Activated B cell treated with CpG ODN at 0.5 μM for 24 hours (primary cell): Measurements from ENCODE around the gene MAPK14. TPM values are rescaled to one million over a fixed set of nuclear protein-coding genes. Genes with fewer than 3 reads are reported as not detected.
A peak's percentile ranks its signal among the peaks of the same experiment; 100 is the strongest.
"Not testable (repeated sequence)": the region's sequence is repeated elsewhere in the genome, so short reads cannot be mapped to it uniquely, and the experiment has no call there.

ENCODE experiments used
- ATAC-seq: fragments of 200-7000 bp; cut with Tn5 transposase; one replicate; pipeline ENCODE4 v1.10.0; 2021; ENCODE audit warnings: low read depth, mild to moderate bottlenecking, moderate library complexity
- CTCF ChIA-PET: fragments of 350-600 bp; sonication (Branson Sonifier 250); formaldehyde crosslinking; loops from one replicate; lab custom pipeline; 2021; ENCODE audit warnings: antibody characterized with exemption; lab: Charles Lee
- POLR2A ChIA-PET: fragments of 350-600 bp; sonication (Branson Sonifier 250); formaldehyde crosslinking; loops from one replicate; lab custom pipeline; 2021; ENCODE audit warnings: antibody characterized with exemption; lab: Charles Lee
- DNase-seq: peaks from one replicate; pipeline ENCODE4 v3.0.0; 2022
- H3K27ac Mint-ChIP-seq: one replicate; pipeline ENCODE4 v1.8.0; 2020; ENCODE audit warnings: mixed read lengths
- H3K27me3 Mint-ChIP-seq: one replicate; pipeline ENCODE4 v1.8.0; 2021; ENCODE audit warnings: mixed read lengths
- H3K36me3 Mint-ChIP-seq: one replicate; pipeline ENCODE4 v1.8.0; 2021; ENCODE audit warnings: low read depth, mixed read lengths
- H3K4me1 Mint-ChIP-seq: one replicate; pipeline ENCODE4 v1.8.0; 2021; ENCODE audit warnings: mixed read lengths
- H3K4me3 Mint-ChIP-seq: one replicate; pipeline ENCODE4 v1.8.0; 2020; ENCODE audit warnings: mild to moderate bottlenecking, mixed read lengths
- H3K9me3 Mint-ChIP-seq: one replicate; pipeline ENCODE4 v1.8.0; 2020; ENCODE audit warnings: mixed read lengths
- intact Hi-C: fragments of 100-400 bp; cut with micrococcal nuclease; formaldehyde crosslinking; loops from one replicate; pipeline ENCODE4 v1.15.1; 2024
- total RNA-seq: library from RNA; stranded (reverse); gene quantifications from 2 replicates; pipeline ENCODE4 v1.2.3, GENCODE V29; 2022
- TF ChIP-seq, protein P1 (sequence below): fragments of 200-600 bp; IDR thresholded peaks from one replicate; pipeline ENCODE4 v1.8.0; 2022; ENCODE audit warnings: antibody characterized with exemption, mild to moderate bottlenecking

Gene MAPK14
- total RNA-seq, result 39.7 and 45.4 TPM in 2 replicates

DNA sequence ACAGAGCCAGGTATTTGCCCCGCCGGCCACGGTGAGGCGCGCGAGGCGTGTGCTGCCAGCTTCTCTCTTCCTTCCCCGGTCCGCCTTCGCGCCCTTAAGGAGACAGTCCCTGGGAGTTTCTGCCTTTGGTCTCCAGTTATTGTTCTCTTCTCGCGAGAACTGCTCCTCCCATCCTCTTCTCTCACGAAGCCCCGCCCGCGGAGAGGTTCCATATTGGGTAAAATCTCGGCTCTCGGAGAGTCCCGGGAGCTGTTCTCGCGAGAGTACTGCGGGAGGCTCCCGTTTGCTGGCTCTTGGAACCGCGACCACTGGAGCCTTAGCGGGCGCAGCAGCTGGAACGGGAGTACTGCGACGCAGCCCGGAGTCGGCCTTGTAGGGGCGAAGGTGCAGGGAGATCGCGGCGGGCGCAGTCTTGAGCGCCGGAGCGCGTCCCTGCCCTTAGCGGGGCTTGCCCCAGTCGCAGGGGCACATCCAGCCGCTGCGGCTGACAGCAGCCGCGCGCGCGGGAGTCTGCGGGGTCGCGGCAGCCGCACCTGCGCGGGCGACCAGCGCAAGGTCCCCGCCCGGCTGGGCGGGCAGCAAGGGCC is at the start of gene MAPK14:
Gene MAPK14, plus strand, starts transcription at position 308 of the 587 bp plus-strand sequence. CDS start 350 bp downstream, outside the sequence.
- ATAC-seq, result peak; percentile 91

DNA sequence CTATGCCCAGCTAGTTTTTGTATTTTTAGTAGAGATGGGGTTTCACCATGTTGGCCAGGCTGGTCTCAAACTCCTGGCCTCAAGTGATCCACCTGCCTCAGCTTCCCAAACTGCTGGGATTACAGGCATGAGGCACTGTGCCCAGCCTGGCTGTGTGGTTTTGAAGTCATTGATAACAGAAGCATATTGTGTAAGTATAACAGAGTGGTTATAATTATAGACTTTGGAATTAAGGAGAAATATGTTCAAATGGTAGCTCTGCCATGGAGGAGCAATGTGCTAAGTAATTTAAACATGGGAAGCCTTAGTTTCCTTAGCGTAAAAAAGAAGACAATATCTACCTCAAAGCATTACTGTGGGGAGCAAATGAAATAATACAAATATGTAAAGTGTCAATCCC is 47.5 kb upstream of the MAPK14 start:
- H3K9me3 Mint-ChIP-seq, H3K4me3 Mint-ChIP-seq: not testable (repeated sequence)

More for the DNA sequence above, at the start of gene MAPK14:
- ChIA-PET CTCF (interaction anchor here (0.9 to 5.7 kb wide), 12 partner anchors 11 to 396 kb away, joined by 3 to 83 read pairs (median 6); no protein-coding TSS in a partner anchor), POLR2A (interaction anchor here (0.5 to 3.9 kb wide), 15 partner anchors 11 to 1791 kb away, joined by 3 to 31 read pairs (median 6); partner anchors contain the start of genes BRPF3, HMGA1, MAPK13 and SRPK1)
- Mint-ChIP-seq H3K4me3 (peak within 1 kb of the TSS; percentile 92), H3K4me1 (peaks cover 40% of the 10 kb centered on the region), H3K36me3 (peaks cover 7% of the 10 kb centered on the region), H3K9me3 (no peaks in the 10 kb centered on the region), H3K27ac (peak within 1 kb of the TSS; percentile 95), H3K27me3 (peaks cover 16% of the 10 kb centered on the region)
- TF ChIP-seq, protein P1, sequence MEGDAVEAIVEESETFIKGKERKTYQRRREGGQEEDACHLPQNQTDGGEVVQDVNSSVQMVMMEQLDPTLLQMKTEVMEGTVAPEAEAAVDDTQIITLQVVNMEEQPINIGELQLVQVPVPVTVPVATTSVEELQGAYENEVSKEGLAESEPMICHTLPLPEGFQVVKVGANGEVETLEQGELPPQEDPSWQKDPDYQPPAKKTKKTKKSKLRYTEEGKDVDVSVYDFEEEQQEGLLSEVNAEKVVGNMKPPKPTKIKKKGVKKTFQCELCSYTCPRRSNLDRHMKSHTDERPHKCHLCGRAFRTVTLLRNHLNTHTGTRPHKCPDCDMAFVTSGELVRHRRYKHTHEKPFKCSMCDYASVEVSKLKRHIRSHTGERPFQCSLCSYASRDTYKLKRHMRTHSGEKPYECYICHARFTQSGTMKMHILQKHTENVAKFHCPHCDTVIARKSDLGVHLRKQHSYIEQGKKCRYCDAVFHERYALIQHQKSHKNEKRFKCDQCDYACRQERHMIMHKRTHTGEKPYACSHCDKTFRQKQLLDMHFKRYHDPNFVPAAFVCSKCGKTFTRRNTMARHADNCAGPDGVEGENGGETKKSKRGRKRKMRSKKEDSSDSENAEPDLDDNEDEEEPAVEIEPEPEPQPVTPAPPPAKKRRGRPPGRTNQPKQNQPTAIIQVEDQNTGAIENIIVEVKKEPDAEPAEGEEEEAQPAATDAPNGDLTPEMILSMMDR, result no peak
- DNase-seq, result peak; percentile 92
- intact Hi-C loops, result loop anchor here (1.0 to 2.0 kb wide), 7 partner anchors 68 to 651 kb away; partner anchors contain the start of genes BRPF3, CDKN1A and SRPK1

DNA sequence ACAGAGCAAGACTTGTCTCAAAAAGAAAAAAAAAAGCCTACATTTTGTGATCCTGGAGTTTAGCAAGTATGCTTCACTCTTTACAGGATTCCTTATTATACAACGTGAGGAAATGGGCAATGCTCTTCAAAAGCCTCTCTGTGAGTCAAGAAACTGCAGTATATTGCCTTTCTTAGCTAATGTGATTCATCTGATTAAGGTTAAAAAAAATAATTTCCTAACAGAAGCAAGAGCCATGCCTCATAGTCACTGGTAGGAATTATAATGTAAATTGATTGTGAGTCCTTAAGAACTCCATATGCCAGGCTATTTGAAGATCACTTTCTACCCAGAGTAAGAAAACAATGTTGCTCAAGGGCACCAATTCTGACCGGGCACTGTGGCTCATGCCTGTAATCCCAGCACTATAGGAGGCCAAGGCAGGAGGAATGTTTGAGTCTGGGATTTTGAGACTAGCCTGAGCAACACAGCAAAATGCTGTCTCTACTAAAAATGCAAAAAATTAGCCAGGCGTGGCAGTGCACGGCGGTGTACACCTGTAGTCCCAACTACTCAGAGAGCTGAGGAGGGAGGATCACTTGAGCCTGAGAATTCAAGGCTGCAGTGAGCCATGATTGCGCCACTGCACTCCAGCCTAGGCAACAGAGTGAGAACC is 46.5 kb upstream of the MAPK14 start:
- Mint-ChIP-seq H3K36me3 (no peaks in the 10 kb centered on the region), H3K4me1 (no peaks in the 10 kb centered on the region), H3K4me3 (no peak overlapping the region), H3K27ac (no peak overlapping the region), H3K27me3 (peaks cover 7% of the 10 kb centered on the region), H3K9me3 (no peaks in the 10 kb centered on the region)
- DNase-seq, result no peak
- TF ChIP-seq, protein P1, result no peak
- ChIA-PET CTCF (no interaction called here), POLR2A (no interaction called here)
- ATAC-seq, result no peak
- intact Hi-C loops, result no loop called here

More for the DNA sequence above, 47.5 kb upstream of the MAPK14 start:
- H3K27ac Mint-ChIP-seq, DNase-seq, intact Hi-C loops, ATAC-seq, POLR2A ChIA-PET, CTCF ChIA-PET, H3K4me1 Mint-ChIP-seq, H3K36me3 Mint-ChIP-seq, H3K27me3 Mint-ChIP-seq: not testable (repeated sequence)

DNA sequence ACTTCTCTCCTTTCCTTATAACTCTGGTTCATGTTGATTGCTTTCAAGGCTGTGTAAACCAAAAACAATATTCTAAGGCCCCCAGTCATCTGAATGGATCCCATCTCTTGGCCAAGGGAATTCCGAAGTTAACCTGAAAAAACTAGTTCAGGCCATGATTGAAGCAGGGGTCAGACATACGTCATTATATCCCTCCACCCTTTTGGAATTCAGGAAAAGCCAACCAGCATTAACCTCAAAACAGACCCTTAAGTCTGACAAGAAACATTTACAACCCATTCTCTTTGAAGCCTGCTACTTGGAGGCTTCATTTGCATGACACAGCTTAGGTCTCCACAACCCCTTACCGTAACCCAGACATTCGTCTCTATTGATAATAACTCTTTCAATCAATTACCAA is 42.9 kb upstream of the MAPK14 start:
- DNase-seq, result no peak
- H3K4me3 Mint-ChIP-seq, result no peak overlapping the region
- ChIA-PET POLR2A (no interaction called here), CTCF (no interaction called here)
- intact Hi-C loops, result no loop called here
- H3K36me3 Mint-ChIP-seq, result no peaks in the 10 kb centered on the region
- ATAC-seq, result no peak
- peaks cover 4% of the 10 kb centered on the region for H3K27me3 Mint-ChIP-seq
- H3K27ac Mint-ChIP-seq, result no peak overlapping the region
- no peaks in the 10 kb centered on the region for H3K9me3 Mint-ChIP-seq
- no peaks in the 10 kb centered on the region for H3K4me1 Mint-ChIP-seq
- TF ChIP-seq, protein P1, result no peak

DNA sequence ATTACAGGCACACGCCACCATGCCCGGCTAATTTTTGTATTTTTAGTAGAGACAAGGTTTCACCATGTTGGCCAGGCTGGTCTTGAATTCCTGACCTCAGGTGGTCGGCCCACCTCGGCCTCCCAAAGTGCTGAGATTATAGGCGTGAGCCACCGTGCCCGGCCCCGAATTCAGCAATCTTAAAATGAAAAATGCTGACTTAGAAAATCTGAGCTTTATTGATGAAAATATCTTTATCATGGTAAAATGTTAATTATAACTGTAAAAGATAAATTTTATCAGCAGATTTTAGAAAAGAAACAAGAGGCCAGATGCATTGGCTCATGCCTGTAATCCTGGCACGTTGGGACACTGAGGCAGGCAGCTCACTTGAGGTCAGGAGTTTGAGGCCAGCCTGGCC is 39.6 kb upstream of the MAPK14 start:
- CTCF ChIA-PET, H3K27me3 Mint-ChIP-seq, H3K36me3 Mint-ChIP-seq, H3K4me3 Mint-ChIP-seq, H3K9me3 Mint-ChIP-seq, intact Hi-C loops, H3K27ac Mint-ChIP-seq, POLR2A ChIA-PET, DNase-seq, H3K4me1 Mint-ChIP-seq, ATAC-seq: not testable (repeated sequence)

DNA sequence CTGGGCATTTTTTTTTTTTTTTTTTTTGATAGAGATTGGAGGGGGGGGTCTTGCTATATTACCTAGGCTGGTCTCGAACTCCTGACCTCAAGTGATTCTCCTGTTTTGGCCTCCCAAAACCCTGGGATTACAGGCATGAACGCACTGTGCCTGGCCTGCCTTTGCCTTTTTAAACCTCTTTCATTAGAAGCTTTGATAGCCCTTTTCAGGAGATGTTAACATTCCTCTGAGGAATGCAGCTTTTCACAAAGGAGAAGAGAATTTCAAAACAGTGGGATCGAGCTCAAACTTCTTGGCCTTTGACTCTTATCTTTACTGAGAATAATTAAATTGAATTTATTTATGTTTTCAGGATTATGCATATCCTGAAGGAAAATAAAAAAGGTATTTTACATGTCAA is 34.5 kb upstream of the MAPK14 start:
- TF ChIP-seq, protein P1, result no peak
- ATAC-seq, result no peak
- peaks cover 10% of the 10 kb centered on the region for H3K27me3 Mint-ChIP-seq
- ChIA-PET POLR2A (no interaction called here), CTCF (no interaction called here)
- intact Hi-C loops, result no loop called here
- DNase-seq, result no peak
- H3K9me3 Mint-ChIP-seq, result no peaks in the 10 kb centered on the region
- H3K27ac Mint-ChIP-seq, result no peak overlapping the region
- H3K4me3 Mint-ChIP-seq, result no peak overlapping the region
- H3K4me1 Mint-ChIP-seq, result no peaks in the 10 kb centered on the region
- no peaks in the 10 kb centered on the region for H3K36me3 Mint-ChIP-seq
